HUES64 (cell line): Measurements from ENCODE around the gene RTTN.

Source experiments
- H3K27ac ChIP-seq: 2 replicates; pipeline ENCODE4 v1.7.0; 2013; ENCODE audit warnings: low read depth, low read length, inconsistent platforms
- H3K27me3 ChIP-seq: 2 replicates; pipeline ENCODE4 v1.6.1; 2013; ENCODE audit warnings: mild to moderate bottlenecking, low read length; ENCODE audit not compliant: insufficient read depth
- H3K36me3 ChIP-seq: 2 replicates; pipeline ENCODE4 v1.6.1; 2013; ENCODE audit warnings: mild to moderate bottlenecking, low read length; ENCODE audit not compliant: insufficient read depth
- H3K4me1 ChIP-seq: 2 replicates; pipeline ENCODE4 v1.6.1; 2013; ENCODE audit warnings: mild to moderate bottlenecking, low read length, moderate library complexity; ENCODE audit not compliant: insufficient read depth
- H3K4me3 ChIP-seq: 2 replicates; pipeline ENCODE4 v1.5.1; 2013; ENCODE audit warnings: mild to moderate bottlenecking, low read length, moderate library complexity
- H3K9ac ChIP-seq: 2 replicates; pipeline ENCODE4 v1.6.1; 2013; ENCODE audit warnings: mild to moderate bottlenecking, low read depth, low read length
- H3K9me3 ChIP-seq: 2 replicates; pipeline ENCODE4 v1.6.1; 2013; ENCODE audit warnings: low read depth, low read length; ENCODE audit not compliant: insufficient read depth
- WGBS: fragments of 150-250, 120-280 bp; methylation state at CpG from one replicate; pipeline ENCODE4 v1.1.7; 2013; ENCODE audit warnings: missing lambda C conversion rate; 5-methylcytosine and 5-hydroxymethylcytosine counted together

RTTN gene

GRCh38 chr18:70046207-70046606 lies 159.3 kb downstream of the RTTN start:
- Histone ChIP-seq H3K27me3 (no peaks in the 10 kb centered on the region), H3K9ac (no peak overlapping the region), H3K27ac (no peak overlapping the region), H3K4me3 (no peak overlapping the region), H3K36me3 (peaks cover 2% of the 10 kb centered on the region; the same call in 1 of the 2 replicates), H3K9me3 (no peaks in the 10 kb centered on the region), H3K4me1 (no peaks in the 10 kb centered on the region)
- 95% methylated on average over 2 of the region's 2 CpGs for WGBS

- no peak overlapping the region for H3K4me3 ChIP-seq
- no peaks in the 10 kb centered on the region for H3K4me1 ChIP-seq
- no peaks in the 10 kb centered on the region for H3K27me3 ChIP-seq
- H3K27ac ChIP-seq, result no peak overlapping the region
- 71% methylated on average over 4 of the region's 4 CpGs for whole genome bisulfite sequencing
- no peaks in the 10 kb centered on the region for H3K36me3 ChIP-seq
- no peak overlapping the region for H3K9ac ChIP-seq
- H3K9me3 ChIP-seq, result no peaks in the 10 kb centered on the region
These were observed 160.9 kb downstream of the RTTN start for GRCh38 chr18:70044632-70045031.

- Histone ChIP-seq H3K9ac (no peak overlapping the region), H3K9me3 (no peaks in the 10 kb centered on the region), H3K27me3 (no peaks in the 10 kb centered on the region), H3K27ac (no peak overlapping the region), H3K36me3 (no peaks in the 10 kb centered on the region), H3K4me3 (no peak overlapping the region), H3K4me1 (no peaks in the 10 kb centered on the region)
- WGBS, result 93% methylated on average over 4 of the region's 4 CpGs
These were observed 163.9 kb downstream of the RTTN start for GRCh38 chr18:70041459-70042050.

GRCh38 chr18:70039186-70039585 lies 166.3 kb downstream of the RTTN start:
- no peaks in the 10 kb centered on the region for H3K36me3 ChIP-seq
- no CpG with 5 or more reads among the region's 2 CpGs for WGBS
- H3K4me3 ChIP-seq, result no peak overlapping the region
- H3K27ac ChIP-seq, result no peak overlapping the region
- no peak overlapping the region for H3K9ac ChIP-seq
- no peaks in the 10 kb centered on the region for H3K9me3 ChIP-seq
- H3K27me3 ChIP-seq, result no peaks in the 10 kb centered on the region
- no peaks in the 10 kb centered on the region for H3K4me1 ChIP-seq

GRCh38 chr18:70037431-70038061 lies 167.9 kb downstream of the RTTN start:
- 93% methylated on average over 6 of the region's 6 CpGs for WGBS
- Histone ChIP-seq H3K4me1 (no peaks in the 10 kb centered on the region), H3K27ac (no peak overlapping the region), H3K36me3 (no peaks in the 10 kb centered on the region), H3K27me3 (no peaks in the 10 kb centered on the region), H3K9me3 (no peaks in the 10 kb centered on the region), H3K9ac (no peak overlapping the region), H3K4me3 (no peak overlapping the region)

- H3K27ac ChIP-seq, result no peak overlapping the region
- no peaks in the 10 kb centered on the region for H3K4me1 ChIP-seq
- H3K9ac ChIP-seq, result no peak overlapping the region
- no peaks in the 10 kb centered on the region for H3K9me3 ChIP-seq
- WGBS, result 96% methylated on average over 8 of the region's 8 CpGs
- no peaks in the 10 kb centered on the region for H3K36me3 ChIP-seq
- no peak overlapping the region for H3K4me3 ChIP-seq
- no peaks in the 10 kb centered on the region for H3K27me3 ChIP-seq
These were observed 168.6 kb downstream of the RTTN start for GRCh38 chr18:70036771-70037347.

- Histone ChIP-seq H3K9ac (no peak overlapping the region), H3K27ac (no peak overlapping the region), H3K27me3 (no peaks in the 10 kb centered on the region), H3K4me3 (no peak overlapping the region), H3K4me1 (no peaks in the 10 kb centered on the region), H3K9me3 (no peaks in the 10 kb centered on the region), H3K36me3 (no peaks in the 10 kb centered on the region)
- 92% methylated on average over 2 of the region's 2 CpGs for WGBS
These were observed 169.3 kb downstream of the RTTN start for GRCh38 chr18:70036168-70036567.

- Histone ChIP-seq H3K4me3 (no peak overlapping the region), H3K4me1 (no peaks in the 10 kb centered on the region), H3K9me3 (no peaks in the 10 kb centered on the region), H3K9ac (no peak overlapping the region), H3K36me3 (0 out of 2 replicates have a peak, but pooled peaks cover 9% of the 10 kb centered on the region), H3K27me3 (no peaks in the 10 kb centered on the region), H3K27ac (no peak overlapping the region)
- WGBS, result 97% methylated on average over 1 of the region's 4 CpGs
These were observed 174.3 kb downstream of the RTTN start for GRCh38 chr18:70031221-70031620.

- WGBS, result 100% methylated on average over 1 of the region's 1 CpG
- no peaks in the 10 kb centered on the region for H3K27me3 ChIP-seq
- H3K4me1 ChIP-seq, result no peaks in the 10 kb centered on the region
- H3K9ac ChIP-seq, result no peak overlapping the region
- H3K27ac ChIP-seq, result no peak overlapping the region
- H3K9me3 ChIP-seq, result no peaks in the 10 kb centered on the region
- H3K36me3 ChIP-seq, result 0 out of 2 replicates have a peak, but pooled peaks cover 9% of the 10 kb centered on the region
- H3K4me3 ChIP-seq, result no peak overlapping the region
These were observed 174.8 kb downstream of the RTTN start for GRCh38 chr18:70030728-70031127.

GRCh38 chr18:70029163-70029562 lies 176.3 kb downstream of the RTTN start:
- H3K36me3 ChIP-seq, result peaks cover 13% of the 10 kb centered on the region
- no peaks in the 10 kb centered on the region for H3K27me3 ChIP-seq
- no peaks in the 10 kb centered on the region for H3K9me3 ChIP-seq
- H3K4me1 ChIP-seq, result no peaks in the 10 kb centered on the region
- H3K27ac ChIP-seq, result no peak overlapping the region
- H3K9ac ChIP-seq, result no peak overlapping the region
- H3K4me3 ChIP-seq, result no peak overlapping the region
- no CpG with 5 or more reads among the region's 1 CpG for WGBS

- Histone ChIP-seq H3K36me3 (peaks cover 16% of the 10 kb centered on the region), H3K9me3 (no peaks in the 10 kb centered on the region)
These were observed 176.8 kb downstream of the RTTN start for GRCh38 chr18:70028734-70029133.

More at GRCh38 chr18:70028734-70029133, 176.8 kb downstream of the RTTN start:
- H3K4me1 ChIP-seq, result no peaks in the 10 kb centered on the region
- H3K27ac ChIP-seq, result no peak overlapping the region
- H3K27me3 ChIP-seq, result no peaks in the 10 kb centered on the region
- 95% methylated on average over 3 of the region's 3 CpGs for WGBS
- no peak overlapping the region for H3K4me3 ChIP-seq
- H3K9ac ChIP-seq, result no peak overlapping the region
